HK-2 (cell line): ENCODE results near the gene SAFB2.
A peak's percentile ranks its signal among the peaks of the same experiment; 100 is the strongest.
"Not testable (repeated sequence)": the region's sequence is repeated elsewhere in the genome, so short reads cannot be mapped to it uniquely, and the experiment has no call there.

Source experiments
- DNase-seq: peaks from one replicate; pipeline ENCODE4 v3.0.0-alpha.2; 2018; ENCODE audit not compliant: unreplicated experiment

Gene SAFB2

DNA sequence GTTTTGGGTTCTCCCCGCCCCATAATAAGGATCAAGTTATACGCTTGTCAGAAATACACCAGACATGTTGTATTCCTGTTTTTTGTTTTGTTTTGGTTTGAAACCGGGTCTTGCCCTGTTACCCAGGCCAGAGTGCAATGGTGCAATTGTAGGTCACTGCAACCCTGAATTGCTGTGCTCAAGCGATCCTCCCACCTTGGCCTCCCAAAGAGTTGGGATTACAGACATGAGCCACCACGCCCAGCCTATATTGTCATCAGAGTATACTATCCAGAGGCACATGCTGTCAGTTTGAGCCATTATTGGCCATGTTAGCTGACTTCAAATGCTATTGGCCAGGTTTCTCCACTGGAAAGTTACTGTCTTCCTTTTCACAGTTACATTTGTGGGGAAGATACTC is 10.1 kb upstream of the SAFB2 start:
- no peak for DNase-seq

- DNase-seq: no peak
Measured at GRCh38 chr19:5632241-5632612, 9.7 kb upstream of the SAFB2 start.

GRCh38 chr19:5631567-5632240 is 9.1 kb upstream of the SAFB2 start:
- DNase-seq: no peak

GRCh38 chr19:5628919-5629481 is 6.4 kb upstream of the SAFB2 start:
- no peak for DNase-seq

DNA sequence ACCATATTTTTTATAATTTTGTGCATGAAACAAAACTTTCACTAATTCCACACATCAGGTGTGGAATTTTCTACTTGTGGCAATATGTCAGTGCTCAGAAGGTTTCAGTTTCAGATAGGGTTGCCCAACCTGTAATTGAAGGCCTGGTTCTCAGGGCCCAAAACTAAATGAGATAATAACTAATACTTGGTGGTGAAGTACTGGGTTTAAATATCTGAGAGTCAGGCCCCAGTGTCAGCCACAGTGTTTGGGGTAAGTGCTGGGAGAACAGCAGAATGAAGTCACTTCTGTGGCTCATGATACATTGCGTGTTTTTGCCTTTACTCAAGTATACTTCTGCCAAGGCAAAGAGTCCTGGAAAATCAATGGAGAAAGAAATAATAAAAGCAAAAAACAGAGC is 5.9 kb upstream of the SAFB2 start:
- no peak for DNase-seq

DNA sequence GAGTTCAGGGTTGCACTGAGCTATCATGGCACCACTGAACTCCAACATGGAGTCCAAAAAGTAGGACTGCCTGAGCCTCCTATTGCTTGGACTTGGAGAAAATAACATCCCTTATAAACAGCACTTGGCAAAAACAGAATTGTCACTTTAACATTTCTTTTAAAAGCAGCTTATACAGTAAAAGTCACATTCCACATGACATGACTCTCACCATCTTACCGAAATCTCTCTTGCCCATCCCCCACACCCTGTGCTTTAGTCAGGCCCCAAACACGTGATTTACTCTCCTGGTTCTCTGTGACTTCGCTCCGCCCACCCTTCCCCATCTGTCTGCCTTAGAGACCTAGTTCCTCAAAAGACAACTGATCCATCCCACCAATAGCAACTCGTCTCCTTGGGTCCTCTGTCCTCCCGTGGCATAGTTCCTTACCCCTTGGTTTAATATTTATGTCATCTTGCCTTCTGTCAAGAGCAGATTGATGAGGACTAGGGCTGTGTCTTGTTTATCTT is 4.9 kb upstream of the SAFB2 start:
- DNase-seq: no peak

DNA sequence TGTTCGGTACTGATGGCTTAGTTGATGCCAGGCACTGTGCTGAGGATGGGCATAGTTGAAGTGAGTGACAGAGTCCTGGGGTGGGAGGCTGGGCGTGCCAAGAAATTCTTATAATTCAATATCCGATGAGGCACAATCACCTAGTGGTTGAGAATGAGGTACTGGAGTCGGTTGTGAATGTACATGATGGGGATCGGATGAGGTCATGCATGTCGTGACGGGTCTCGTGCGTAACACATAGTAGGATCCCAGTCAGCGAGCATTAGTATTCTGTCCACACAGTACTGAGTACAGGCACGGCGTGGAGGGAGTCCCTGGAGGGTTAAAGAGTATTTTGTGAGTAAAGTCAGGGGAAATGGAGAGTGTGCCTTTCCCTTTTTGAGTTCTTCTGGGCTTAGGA is 3.1 kb upstream of the SAFB2 start:
- DNase-seq: no peak

GRCh38 chr19:5624741-5625278 is 2.2 kb upstream of the SAFB2 start:
- DNase-seq: no peak

GRCh38 chr19:5624018-5624663 is 1.6 kb upstream of the SAFB2 start:
- DNase-seq: peak; percentile 16

- no peak for DNase-seq
Measured at GRCh38 chr19:5623397-5624017, 931 bp upstream of the SAFB2 start.

DNA sequence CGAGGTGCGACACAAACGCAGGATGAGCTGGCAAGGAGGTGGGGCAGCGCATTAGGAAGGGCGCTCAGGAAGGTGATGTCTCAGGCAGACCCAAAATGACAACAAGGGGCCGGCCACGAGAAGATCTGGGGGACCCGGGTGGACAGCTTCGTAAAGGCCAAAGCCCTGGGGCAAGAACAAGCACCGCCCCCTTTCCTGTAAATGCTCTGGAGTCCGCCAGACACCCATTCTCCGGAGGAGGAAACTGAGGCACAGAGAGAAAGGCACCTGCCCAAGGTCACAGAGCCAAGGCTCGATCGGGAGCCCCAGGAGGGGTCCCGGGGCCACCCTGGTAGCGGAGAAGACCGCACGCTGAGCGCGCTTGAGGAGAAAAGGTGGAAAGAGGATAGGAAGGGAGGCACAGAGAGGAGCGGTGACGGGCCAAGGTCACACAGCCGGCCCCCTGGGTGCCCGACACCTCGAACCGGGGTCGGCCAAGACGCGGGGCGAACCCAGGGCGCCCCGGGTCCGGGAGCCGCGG is 571 bp downstream of the SAFB2 start:
- DNase-seq: peak; percentile 6

DNA sequence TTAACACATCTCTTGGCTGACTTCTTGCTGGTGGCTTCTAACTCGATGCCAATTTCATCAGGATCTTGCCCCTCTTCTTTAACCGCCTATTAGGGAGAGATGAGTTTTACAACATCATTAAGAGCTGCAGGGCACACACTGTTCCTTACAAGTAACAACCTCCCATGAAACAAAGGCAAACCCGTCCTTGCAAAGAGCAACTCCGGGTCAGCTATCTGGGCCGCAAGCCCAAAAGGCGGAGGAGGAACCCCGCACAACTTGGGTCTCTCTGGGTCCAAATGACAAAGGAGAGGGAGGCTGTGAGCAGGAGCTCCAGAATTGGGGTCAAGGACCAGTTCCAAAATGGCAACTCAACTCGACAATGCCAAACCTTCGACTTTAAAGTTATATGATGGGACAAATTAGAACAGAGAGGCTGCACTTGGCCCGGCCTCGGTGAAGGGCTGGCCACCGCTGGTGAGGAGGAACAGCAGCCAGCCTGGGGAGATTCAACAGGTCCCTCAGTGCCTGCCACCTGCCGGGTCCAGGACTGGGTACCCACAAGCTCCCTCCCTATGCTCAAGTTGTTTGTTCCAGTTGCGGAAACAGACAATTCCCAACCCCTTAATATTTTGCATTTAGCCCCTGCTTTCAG is 1.1 kb downstream of the SAFB2 start:
- no peak for DNase-seq

- DNase-seq: no peak
Measured at GRCh38 chr19:5619946-5620345, 2.6 kb downstream of the SAFB2 start.

GRCh38 chr19:5618591-5618990 is 4.0 kb downstream of the SAFB2 start:
- no peak for DNase-seq

GRCh38 chr19:5617080-5617479 is 5.5 kb downstream of the SAFB2 start:
- no peak for DNase-seq

GRCh38 chr19:5615756-5616327 is 6.7 kb downstream of the SAFB2 start:
- DNase-seq: no peak

GRCh38 chr19:5612891-5613865 is 9.4 kb downstream of the SAFB2 start:
- DNase-seq: no peak

DNA sequence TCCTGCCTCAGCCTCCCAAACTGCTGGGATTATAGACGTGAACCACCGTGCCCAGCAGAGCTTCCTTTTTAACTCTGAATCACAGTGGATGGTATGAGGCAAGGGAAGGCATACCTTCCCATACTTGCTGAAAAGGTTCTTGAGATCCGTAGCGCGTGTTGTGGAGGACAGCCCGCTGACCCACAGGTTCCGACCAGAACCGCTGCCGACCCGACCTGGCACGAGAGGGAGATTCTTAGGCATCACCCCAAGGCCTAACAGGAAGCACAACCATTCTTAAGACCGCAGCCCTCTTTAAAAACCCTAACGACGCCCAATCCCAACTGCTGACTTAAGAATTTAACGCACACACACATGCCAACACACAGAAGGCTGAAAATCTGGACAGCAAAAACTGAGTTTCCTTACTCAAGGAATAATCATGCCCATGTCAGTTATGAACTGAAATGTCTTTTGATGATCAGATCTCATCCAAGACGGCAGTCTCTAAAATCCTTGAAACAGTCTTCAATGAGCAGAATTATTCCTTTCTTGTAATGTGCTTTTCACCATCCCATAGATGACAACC is 12.6 kb downstream of the SAFB2 start:
- DNase-seq: no peak

DNA sequence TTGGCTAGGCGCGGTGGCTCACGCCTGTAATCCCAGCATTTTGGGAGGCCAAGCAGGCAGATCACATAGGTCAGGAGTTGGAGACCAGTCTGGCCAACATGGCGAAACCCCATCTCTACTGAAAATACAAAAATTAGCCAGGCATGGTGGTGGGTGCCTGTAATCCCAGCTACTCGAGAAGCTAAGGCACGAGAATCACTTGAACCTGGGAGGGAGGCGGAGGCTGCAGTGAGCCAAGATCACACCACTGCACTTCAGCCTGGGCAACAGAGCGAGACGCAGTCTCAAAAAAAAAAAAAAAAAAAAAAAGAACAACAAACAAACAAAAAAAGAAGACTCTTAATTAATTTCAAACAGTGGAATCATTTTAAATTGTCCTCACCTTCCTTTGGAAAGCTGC is 13.8 kb downstream of the SAFB2 start:
- DNase-seq: not testable (repeated sequence)

- DNase-seq: no peak
Measured at GRCh38 chr19:5608291-5608690, 14.3 kb downstream of the SAFB2 start.
